ENCODE results near the gene NFASC. TPM values are rescaled to one million over a fixed set of nuclear protein-coding genes. Genes with fewer than 3 reads are reported as not detected.

The NFASC gene
- total and polyA plus RNA-seq, 2 experiments from 2014 or later, result 3.9 to 11.7 TPM

DNA sequence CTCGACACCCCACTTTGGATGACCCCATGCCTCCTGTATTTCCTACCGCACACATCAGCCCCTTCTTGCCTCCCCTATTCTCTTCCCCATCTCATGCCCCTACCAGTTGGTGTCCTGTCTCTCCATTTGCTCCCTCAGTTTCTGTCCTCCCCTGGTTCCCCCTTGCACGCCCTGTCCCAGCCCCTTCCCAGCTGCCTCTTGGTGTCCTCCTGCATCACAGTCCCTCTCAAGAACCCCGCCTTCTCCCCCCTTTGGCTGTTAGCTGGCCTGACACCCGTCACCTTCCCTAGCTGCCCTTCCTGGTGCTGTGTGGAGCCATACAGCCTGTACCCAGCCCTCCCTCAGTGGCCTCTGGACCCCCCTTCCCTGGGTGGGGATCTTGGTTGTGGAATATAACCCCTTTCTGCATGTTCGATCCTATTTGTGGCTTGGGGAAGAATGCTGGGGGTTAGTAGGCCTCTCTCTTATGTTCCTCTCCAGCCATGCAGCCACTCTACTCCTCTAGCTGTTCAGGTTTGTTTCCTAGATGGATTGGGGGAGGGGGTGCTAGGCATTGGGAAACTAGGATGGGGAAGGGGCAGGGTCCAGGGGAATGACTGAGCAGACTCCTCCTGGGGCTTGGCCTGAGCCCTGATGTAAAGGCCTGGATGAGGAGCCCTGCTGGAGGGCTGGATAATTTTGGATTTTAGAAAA lies 41.4 kb upstream of the NFASC start:
- no peak overlapping the region for H3K27ac Mint-ChIP-seq
- H3K36me3 Mint-ChIP-seq (ENCODE audit: low read depth), result no peaks in the 10 kb centered on the region
- H3K27me3 Mint-ChIP-seq (ENCODE audit: insufficient read depth, low read depth, poor library complexity), result peaks cover 15% of the 10 kb centered on the region
- Histone ChIP-seq H3K4me3 (peak overlapping the region; percentile 63), H3K27me3 (ENCODE audit: insufficient read depth) (peaks cover 7% of the 10 kb centered on the region; the same call in 1 of the 2 replicates), H3F3A (replicated peaks; ENCODE audit: low read depth) (no peaks in the 10 kb centered on the region), H3K27ac (ENCODE audit: low read depth) (no peak overlapping the region), H3K36me3 (ENCODE audit: insufficient read depth) (no peaks in the 10 kb centered on the region), H3K79me2 (replicated peaks; ENCODE audit: insufficient read depth) (no peaks in the 10 kb centered on the region), H3K9me2 (ENCODE audit: insufficient read depth) (no peaks in the 10 kb centered on the region), H2AFZ (peak overlapping the region; percentile 72; the same call in 1 of the 2 replicates), H3K4me1 (ENCODE audit: insufficient read depth) (peaks cover 29% of the 10 kb centered on the region), H4K20me1 (replicated peaks; ENCODE audit: insufficient read depth) (peaks cover 9% of the 10 kb centered on the region), H3K4me2 (peak overlapping the region; percentile 85)
- TF ChIP-seq ZNF331 (CRISPR knock-in tag; IDR thresholded peaks at IDR 0.05; ENCODE audit: low read depth), result no peak
- TF ChIP-seq, protein P1, sequence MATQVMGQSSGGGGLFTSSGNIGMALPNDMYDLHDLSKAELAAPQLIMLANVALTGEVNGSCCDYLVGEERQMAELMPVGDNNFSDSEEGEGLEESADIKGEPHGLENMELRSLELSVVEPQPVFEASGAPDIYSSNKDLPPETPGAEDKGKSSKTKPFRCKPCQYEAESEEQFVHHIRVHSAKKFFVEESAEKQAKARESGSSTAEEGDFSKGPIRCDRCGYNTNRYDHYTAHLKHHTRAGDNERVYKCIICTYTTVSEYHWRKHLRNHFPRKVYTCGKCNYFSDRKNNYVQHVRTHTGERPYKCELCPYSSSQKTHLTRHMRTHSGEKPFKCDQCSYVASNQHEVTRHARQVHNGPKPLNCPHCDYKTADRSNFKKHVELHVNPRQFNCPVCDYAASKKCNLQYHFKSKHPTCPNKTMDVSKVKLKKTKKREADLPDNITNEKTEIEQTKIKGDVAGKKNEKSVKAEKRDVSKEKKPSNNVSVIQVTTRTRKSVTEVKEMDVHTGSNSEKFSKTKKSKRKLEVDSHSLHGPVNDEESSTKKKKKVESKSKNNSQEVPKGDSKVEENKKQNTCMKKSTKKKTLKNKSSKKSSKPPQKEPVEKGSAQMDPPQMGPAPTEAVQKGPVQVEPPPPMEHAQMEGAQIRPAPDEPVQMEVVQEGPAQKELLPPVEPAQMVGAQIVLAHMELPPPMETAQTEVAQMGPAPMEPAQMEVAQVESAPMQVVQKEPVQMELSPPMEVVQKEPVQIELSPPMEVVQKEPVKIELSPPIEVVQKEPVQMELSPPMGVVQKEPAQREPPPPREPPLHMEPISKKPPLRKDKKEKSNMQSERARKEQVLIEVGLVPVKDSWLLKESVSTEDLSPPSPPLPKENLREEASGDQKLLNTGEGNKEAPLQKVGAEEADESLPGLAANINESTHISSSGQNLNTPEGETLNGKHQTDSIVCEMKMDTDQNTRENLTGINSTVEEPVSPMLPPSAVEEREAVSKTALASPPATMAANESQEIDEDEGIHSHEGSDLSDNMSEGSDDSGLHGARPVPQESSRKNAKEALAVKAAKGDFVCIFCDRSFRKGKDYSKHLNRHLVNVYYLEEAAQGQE (IDR thresholded peaks at IDR 0.05; ENCODE audit: unreplicated experiment), result no peak
- no peak for TF ChIP-seq EZH2phosphoT487 (IDR thresholded peaks at IDR 0.05; ENCODE audit: unreplicated experiment)
- TF ChIP-seq, protein P2, sequence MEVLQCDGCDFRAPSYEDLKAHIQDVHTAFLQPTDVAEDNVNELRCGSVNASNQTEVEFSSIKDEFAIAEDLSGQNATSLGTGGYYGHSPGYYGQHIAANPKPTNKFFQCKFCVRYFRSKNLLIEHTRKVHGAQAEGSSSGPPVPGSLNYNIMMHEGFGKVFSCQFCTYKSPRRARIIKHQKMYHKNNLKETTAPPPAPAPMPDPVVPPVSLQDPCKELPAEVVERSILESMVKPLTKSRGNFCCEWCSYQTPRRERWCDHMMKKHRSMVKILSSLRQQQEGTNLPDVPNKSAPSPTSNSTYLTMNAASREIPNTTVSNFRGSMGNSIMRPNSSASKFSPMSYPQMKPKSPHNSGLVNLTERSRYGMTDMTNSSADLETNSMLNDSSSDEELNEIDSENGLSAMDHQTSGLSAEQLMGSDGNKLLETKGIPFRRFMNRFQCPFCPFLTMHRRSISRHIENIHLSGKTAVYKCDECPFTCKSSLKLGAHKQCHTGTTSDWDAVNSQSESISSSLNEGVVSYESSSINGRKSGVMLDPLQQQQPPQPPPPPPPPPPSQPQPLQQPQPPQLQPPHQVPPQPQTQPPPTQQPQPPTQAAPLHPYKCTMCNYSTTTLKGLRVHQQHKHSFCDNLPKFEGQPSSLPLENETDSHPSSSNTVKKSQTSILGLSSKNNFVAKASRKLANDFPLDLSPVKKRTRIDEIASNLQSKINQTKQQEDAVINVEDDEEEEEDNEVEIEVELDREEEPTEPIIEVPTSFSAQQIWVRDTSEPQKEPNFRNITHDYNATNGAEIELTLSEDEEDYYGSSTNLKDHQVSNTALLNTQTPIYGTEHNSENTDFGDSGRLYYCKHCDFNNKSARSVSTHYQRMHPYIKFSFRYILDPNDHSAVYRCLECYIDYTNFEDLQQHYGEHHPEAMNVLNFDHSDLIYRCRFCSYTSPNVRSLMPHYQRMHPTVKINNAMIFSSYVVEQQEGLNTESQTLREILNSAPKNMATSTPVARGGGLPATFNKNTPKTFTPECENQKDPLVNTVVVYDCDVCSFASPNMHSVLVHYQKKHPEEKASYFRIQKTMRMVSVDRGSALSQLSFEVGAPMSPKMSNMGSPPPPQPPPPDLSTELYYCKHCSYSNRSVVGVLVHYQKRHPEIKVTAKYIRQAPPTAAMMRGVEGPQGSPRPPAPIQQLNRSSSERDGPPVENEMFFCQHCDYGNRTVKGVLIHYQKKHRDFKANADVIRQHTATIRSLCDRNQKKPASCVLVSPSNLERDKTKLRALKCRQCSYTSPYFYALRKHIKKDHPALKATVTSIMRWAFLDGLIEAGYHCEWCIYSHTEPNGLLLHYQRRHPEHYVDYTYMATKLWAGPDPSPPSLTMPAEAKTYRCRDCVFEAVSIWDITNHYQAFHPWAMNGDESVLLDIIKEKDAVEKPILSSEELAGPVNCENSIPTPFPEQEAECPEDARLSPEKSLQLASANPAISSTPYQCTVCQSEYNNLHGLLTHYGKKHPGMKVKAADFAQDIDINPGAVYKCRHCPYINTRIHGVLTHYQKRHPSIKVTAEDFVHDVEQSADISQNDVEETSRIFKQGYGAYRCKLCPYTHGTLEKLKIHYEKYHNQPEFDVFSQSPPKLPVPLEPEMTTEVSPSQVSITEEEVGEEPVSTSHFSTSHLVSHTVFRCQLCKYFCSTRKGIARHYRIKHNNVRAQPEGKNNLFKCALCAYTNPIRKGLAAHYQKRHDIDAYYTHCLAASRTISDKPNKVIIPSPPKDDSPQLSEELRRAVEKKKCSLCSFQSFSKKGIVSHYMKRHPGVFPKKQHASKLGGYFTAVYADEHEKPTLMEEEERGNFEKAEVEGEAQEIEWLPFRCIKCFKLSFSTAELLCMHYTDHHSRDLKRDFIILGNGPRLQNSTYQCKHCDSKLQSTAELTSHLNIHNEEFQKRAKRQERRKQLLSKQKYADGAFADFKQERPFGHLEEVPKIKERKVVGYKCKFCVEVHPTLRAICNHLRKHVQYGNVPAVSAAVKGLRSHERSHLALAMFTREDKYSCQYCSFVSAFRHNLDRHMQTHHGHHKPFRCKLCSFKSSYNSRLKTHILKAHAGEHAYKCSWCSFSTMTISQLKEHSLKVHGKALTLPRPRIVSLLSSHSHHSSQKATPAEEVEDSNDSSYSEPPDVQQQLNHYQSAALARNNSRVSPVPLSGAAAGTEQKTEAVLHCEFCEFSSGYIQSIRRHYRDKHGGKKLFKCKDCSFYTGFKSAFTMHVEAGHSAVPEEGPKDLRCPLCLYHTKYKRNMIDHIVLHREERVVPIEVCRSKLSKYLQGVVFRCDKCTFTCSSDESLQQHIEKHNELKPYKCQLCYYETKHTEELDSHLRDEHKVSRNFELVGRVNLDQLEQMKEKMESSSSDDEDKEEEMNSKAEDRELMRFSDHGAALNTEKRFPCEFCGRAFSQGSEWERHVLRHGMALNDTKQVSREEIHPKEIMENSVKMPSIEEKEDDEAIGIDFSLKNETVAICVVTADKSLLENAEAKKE (CRISPR knock-in tag; IDR thresholded peaks at IDR 0.05), result no peak
- no peak for TF ChIP-seq JUNB (IDR thresholded peaks at IDR 0.05; ENCODE audit: unreplicated experiment)
- no peak for TF ChIP-seq CREB1 (CRISPR knock-in tag; IDR thresholded peaks at IDR 0.05; ENCODE audit: low read depth)
- no peaks in the 10 kb centered on the region for H3K9me3 Mint-ChIP-seq
- H3K4me3 Mint-ChIP-seq, result peak overlapping the region; percentile 73
- H3K4me1 Mint-ChIP-seq, result peaks cover 38% of the 10 kb centered on the region
- peak; percentile 52 for DNase-seq (ENCODE audit: low spot score)
- ATAC-seq, result peak; percentile 13
